GM21381 (cell line): Measurements from ENCODE around the gene UBE2E2.
"Not testable (repeated sequence)": the region's sequence is repeated elsewhere in the genome, so short reads cannot be mapped to it uniquely, and the experiment has no call there.

ENCODE experiments used
- ATAC-seq: cut with Tn5 transposase; IDR thresholded peaks from one replicate; pipeline ENCODE4 v1.9.1; 2021; ENCODE audit warnings: mild to moderate bottlenecking, moderate library complexity; ENCODE audit not compliant: unreplicated experiment

Gene UBE2E2

GRCh38 chr3:23602971-23603370, 399.8 kb downstream of the UBE2E2 start:
- ATAC-seq = no peak

- ATAC-seq = no peak
Measured at GRCh38 chr3:23607184-23607847, 404.2 kb downstream of the UBE2E2 start.

- ATAC-seq = no peak
Measured at GRCh38 chr3:23608650-23609049, 405.5 kb downstream of the UBE2E2 start.

GRCh38 chr3:23611737-23612295, 408.7 kb downstream of the UBE2E2 start:
- ATAC-seq = no peak

GRCh38 chr3:23612296-23612891, 409.3 kb downstream of the UBE2E2 start:
- ATAC-seq = no peak

GRCh38 chr3:23615068-23615467, 411.9 kb downstream of the UBE2E2 start:
- no peak for ATAC-seq

- ATAC-seq = not testable (repeated sequence)
Measured at GRCh38 chr3:23618475-23618874, 415.3 kb downstream of the UBE2E2 start.

- no peak for ATAC-seq
Measured at GRCh38 chr3:23619705-23620637, 416.8 kb downstream of the UBE2E2 start.

- ATAC-seq = no peak
Measured at GRCh38 chr3:23620638-23621015, 417.5 kb downstream of the UBE2E2 start.

- no peak for ATAC-seq
Measured at GRCh38 chr3:23623844-23624243, 420.7 kb downstream of the UBE2E2 start.

- ATAC-seq = no peak
Measured at GRCh38 chr3:23624305-23624704, 421.2 kb downstream of the UBE2E2 start.

GRCh38 chr3:23626442-23626841, 423.3 kb downstream of the UBE2E2 start:
- no peak for ATAC-seq

- ATAC-seq = no peak
Measured at GRCh38 chr3:23629181-23629894, 426.2 kb downstream of the UBE2E2 start.

GRCh38 chr3:23633261-23633960, 430.3 kb downstream of the UBE2E2 start:
- no peak for ATAC-seq

- no peak for ATAC-seq
Measured at GRCh38 chr3:23637339-23637738, 434.2 kb downstream of the UBE2E2 start.

- no peak for ATAC-seq
Measured at GRCh38 chr3:23640471-23641146, 437.5 kb downstream of the UBE2E2 start.
